HK-2 (cell line): ENCODE results near the gene PTPRK.

Experiments used
- DNase-seq: peaks from one replicate; pipeline ENCODE4 v3.0.0-alpha.2; 2018; ENCODE audit not compliant: unreplicated experiment

Gene PTPRK

GRCh38 chr6:127924440-127924839 is 596.0 kb downstream of the PTPRK start:
- DNase-seq: no peak

GRCh38 chr6:127924031-127924430 is 596.4 kb downstream of the PTPRK start:
- no peak for DNase-seq

GRCh38 chr6:127923135-127923534 is 597.3 kb downstream of the PTPRK start:
- no peak for DNase-seq

- DNase-seq: no peak
Measured at GRCh38 chr6:127921982-127922381, 598.4 kb downstream of the PTPRK start.

- DNase-seq: no peak
Measured at GRCh38 chr6:127920804-127921203, 599.6 kb downstream of the PTPRK start.
